KMS-11 (cell line): ENCODE measurements around the gene SMIM31.

Experiments
- H2AFZ ChIP-seq: fragments of 200-600 bp; sonication (generic); 2 replicates; pipeline ENCODE4 v1.6.1; 2016; ENCODE audit warnings: antibody characterized with exemption, mixed run types, low read depth
- H3K27ac ChIP-seq: fragments of 200-600 bp; sonication (generic); 2 replicates; pipeline ENCODE4 v1.6.1; 2016; ENCODE audit warnings: mild to moderate bottlenecking, mixed run types
- H3K27me3 ChIP-seq: fragments of 200-600 bp; sonication (generic); 2 replicates; pipeline ENCODE4 v1.6.1; 2017; ENCODE audit warnings: mild to moderate bottlenecking, low read depth, mixed run types, moderate library complexity; ENCODE audit not compliant: insufficient read depth
- H3K36me3 ChIP-seq: fragments of 200-600 bp; sonication (generic); 2 replicates; pipeline ENCODE4 v1.6.1; 2017; ENCODE audit warnings: mild to moderate bottlenecking, mixed run types; ENCODE audit not compliant: insufficient read depth
- H3K4me1 ChIP-seq: fragments of 200-600 bp; sonication (generic); 2 replicates; pipeline ENCODE4 v1.6.1; 2016; ENCODE audit warnings: mild to moderate bottlenecking, low read depth, mixed run types; ENCODE audit not compliant: poor library complexity, severe bottlenecking
- H3K4me2 ChIP-seq: fragments of 200-600 bp; sonication (generic); 2 replicates; pipeline ENCODE4 v1.7.0; 2016; ENCODE audit warnings: mild to moderate bottlenecking, mixed run types
- H3K4me3 ChIP-seq: fragments of 200-600 bp; sonication (generic); IDR thresholded peaks from 2 replicates; pipeline ENCODE4 v1.6.1; 2017; ENCODE audit warnings: low read depth, low read length, mixed read lengths; ENCODE audit not compliant: insufficient read depth
- H3K79me2 ChIP-seq: fragments of 200-600 bp; sonication (generic); 2 replicates; pipeline ENCODE4 v1.6.1; 2016; ENCODE audit warnings: low read depth, mixed run types; ENCODE audit not compliant: insufficient read depth
- H3K9ac ChIP-seq: fragments of 200-600 bp; sonication (generic); 2 replicates; pipeline ENCODE4 v1.6.1; 2016; ENCODE audit warnings: mild to moderate bottlenecking, mixed run types
- H4K20me1 ChIP-seq: fragments of 200-600 bp; sonication (generic); 2 replicates; pipeline ENCODE4 v1.6.1; 2016; ENCODE audit warnings: mild to moderate bottlenecking, mixed run types; ENCODE audit not compliant: insufficient read depth
- CTCF ChIP-seq: fragments of 200-600 bp; sonication (generic); conservative IDR thresholded peaks from 2 replicates; pipeline ENCODE4 v1.6.1; 2017; ENCODE audit warnings: low read depth, mild to moderate bottlenecking, antibody characterized with exemption, low read length, moderate library complexity, mixed read lengths

SMIM31 gene

GRCh38 chr4:164725066-164725465 is 28.9 kb upstream of the SMIM31 start:
- H3K27me3 ChIP-seq: no peaks in the 10 kb centered on the region
- no peak overlapping the region for H3K27ac ChIP-seq
- TF ChIP-seq CTCF: no peak
- H3K4me2 ChIP-seq: no peak overlapping the region
- no peaks in the 10 kb centered on the region for H4K20me1 ChIP-seq
- H3K4me3 ChIP-seq: no peak overlapping the region
- H2AFZ ChIP-seq: no peak overlapping the region
- H3K36me3 ChIP-seq: no peaks in the 10 kb centered on the region
- H3K79me2 ChIP-seq: no peaks in the 10 kb centered on the region
- H3K4me1 ChIP-seq: no peaks in the 10 kb centered on the region
- H3K9ac ChIP-seq: no peak overlapping the region

GRCh38 chr4:164730705-164731393 is 23.1 kb upstream of the SMIM31 start:
- Histone ChIP-seq H3K9ac (no peak overlapping the region), H4K20me1 (no peaks in the 10 kb centered on the region), H3K4me2 (no peak overlapping the region), H3K4me1 (peaks cover 10% of the 10 kb centered on the region), H3K36me3 (no peaks in the 10 kb centered on the region), H3K27ac (no peak overlapping the region), H3K4me3 (no peak overlapping the region), H2AFZ (no peak overlapping the region), H3K27me3 (no peaks in the 10 kb centered on the region), H3K79me2 (no peaks in the 10 kb centered on the region)
- no peak for TF ChIP-seq CTCF

GRCh38 chr4:164731827-164732474 is 22.0 kb upstream of the SMIM31 start:
- no peak overlapping the region for H3K9ac ChIP-seq
- no peak overlapping the region for H3K27ac ChIP-seq
- peaks cover 10% of the 10 kb centered on the region for H3K4me1 ChIP-seq
- no peak overlapping the region for H2AFZ ChIP-seq
- H3K79me2 ChIP-seq: no peaks in the 10 kb centered on the region
- TF ChIP-seq CTCF: peak; percentile 95
- no peaks in the 10 kb centered on the region for H4K20me1 ChIP-seq
- no peak overlapping the region for H3K4me2 ChIP-seq
- H3K27me3 ChIP-seq: no peaks in the 10 kb centered on the region
- H3K36me3 ChIP-seq: no peaks in the 10 kb centered on the region
- H3K4me3 ChIP-seq: no peak overlapping the region

- no peaks in the 10 kb centered on the region for H3K36me3 ChIP-seq
- H3K4me1 ChIP-seq: peaks cover 10% of the 10 kb centered on the region
- no peaks in the 10 kb centered on the region for H4K20me1 ChIP-seq
- H3K79me2 ChIP-seq: no peaks in the 10 kb centered on the region
- H3K27me3 ChIP-seq: no peaks in the 10 kb centered on the region
- TF ChIP-seq CTCF: no peak
- H3K4me2 ChIP-seq: no peak overlapping the region
- H2AFZ ChIP-seq: no peak overlapping the region
- no peak overlapping the region for H3K4me3 ChIP-seq
- H3K9ac ChIP-seq: no peak overlapping the region
- H3K27ac ChIP-seq: no peak overlapping the region
Observed at GRCh38 chr4:164734484-164734883, 19.4 kb upstream of the SMIM31 start.
